NCI-H2196 (cell line): ENCODE results near the gene VTI1A.

ENCODE experiments used
- DNase-seq: peaks from one replicate; lab custom pipeline; 2025; ENCODE audit not compliant: unreplicated experiment; lab: John Stamatoyannopoulos, UW

Gene VTI1A

GRCh38 chr10:112821663-112822062 lies 374.6 kb downstream of the VTI1A start:
- no peak for DNase-seq

GRCh38 chr10:112823007-112823406 lies 376.0 kb downstream of the VTI1A start:
- DNase-seq, result no peak

GRCh38 chr10:112823604-112824003 lies 376.6 kb downstream of the VTI1A start:
- no peak for DNase-seq

GRCh38 chr10:112826018-112826697 lies 379.1 kb downstream of the VTI1A start:
- DNase-seq, result no peak

GRCh38 chr10:112827086-112827485 lies 380.1 kb downstream of the VTI1A start:
- DNase-seq, result no peak

GRCh38 chr10:112827951-112828350 lies 380.9 kb downstream of the VTI1A start:
- no peak for DNase-seq

GRCh38 chr10:112831859-112832258 lies 384.8 kb downstream of the VTI1A start:
- DNase-seq, result no peak

GRCh38 chr10:112832361-112832878 lies 385.4 kb downstream of the VTI1A start:
- no peak for DNase-seq

GRCh38 chr10:112832959-112833358 lies 385.9 kb downstream of the VTI1A start:
- DNase-seq, result no peak

GRCh38 chr10:112834751-112835181 lies 387.8 kb downstream of the VTI1A start:
- DNase-seq, result no peak

DNA sequence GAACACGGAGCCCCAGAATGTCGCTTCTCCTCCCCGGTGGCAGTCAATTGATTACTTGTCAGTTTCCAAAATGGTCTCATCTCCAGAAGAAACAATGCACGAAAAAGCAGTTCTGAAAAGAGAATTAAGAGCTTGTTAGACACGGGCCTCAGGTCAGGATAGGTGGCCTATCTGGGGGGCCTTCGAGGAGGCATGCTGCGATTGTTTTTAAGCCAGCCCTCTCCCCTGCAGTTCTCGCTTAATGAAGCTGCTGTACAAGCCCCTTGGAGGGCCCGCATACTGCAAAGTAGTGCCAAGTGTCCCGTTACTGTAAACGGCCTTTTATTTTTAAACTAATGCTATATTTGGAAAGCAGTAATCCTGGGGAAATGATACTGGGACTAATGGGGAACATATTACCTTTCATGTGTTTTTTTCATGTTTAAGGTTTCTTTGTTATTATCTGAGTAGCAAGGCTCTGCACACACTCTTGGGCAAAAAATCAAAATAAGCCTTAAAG lies 388.3 kb downstream of the VTI1A start:
- DNase-seq, result no peak

- DNase-seq, result no peak
Measured at GRCh38 chr10:112835944-112836451, 389.0 kb downstream of the VTI1A start.

DNA sequence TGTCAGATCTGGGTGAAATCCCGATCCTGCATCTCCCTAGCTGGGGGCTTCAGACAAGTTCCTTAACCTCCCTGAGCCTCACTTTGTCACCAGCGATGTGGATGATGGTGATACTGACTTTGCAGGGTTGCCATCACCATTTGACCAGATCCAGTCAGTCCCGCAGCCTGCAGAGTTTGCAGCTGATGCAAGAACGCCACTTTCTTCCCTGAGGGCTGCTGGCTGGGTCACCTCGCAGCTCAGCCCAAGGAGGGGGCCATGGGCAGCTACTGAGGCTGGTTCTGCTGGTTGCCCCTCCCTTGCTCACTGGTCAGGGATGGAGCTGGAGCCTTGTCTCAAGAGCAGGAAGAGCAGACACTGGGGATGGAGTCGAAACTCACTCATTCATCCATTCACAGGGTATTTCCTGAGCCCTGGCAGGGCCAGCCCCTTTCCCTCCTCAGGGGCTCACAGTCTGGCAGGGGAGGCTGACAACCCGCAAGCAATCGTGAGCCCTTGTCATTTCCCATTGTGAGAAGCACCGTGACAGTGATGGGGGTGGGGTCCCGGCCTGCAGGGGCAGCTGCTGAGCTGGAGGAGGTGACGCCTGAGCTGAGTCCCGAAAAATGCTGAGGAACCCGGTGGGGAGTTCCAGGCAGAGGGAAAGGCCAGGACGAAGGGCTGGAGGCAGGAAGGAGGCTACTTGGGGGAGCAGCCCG lies 391.9 kb downstream of the VTI1A start:
- no peak for DNase-seq

DNA sequence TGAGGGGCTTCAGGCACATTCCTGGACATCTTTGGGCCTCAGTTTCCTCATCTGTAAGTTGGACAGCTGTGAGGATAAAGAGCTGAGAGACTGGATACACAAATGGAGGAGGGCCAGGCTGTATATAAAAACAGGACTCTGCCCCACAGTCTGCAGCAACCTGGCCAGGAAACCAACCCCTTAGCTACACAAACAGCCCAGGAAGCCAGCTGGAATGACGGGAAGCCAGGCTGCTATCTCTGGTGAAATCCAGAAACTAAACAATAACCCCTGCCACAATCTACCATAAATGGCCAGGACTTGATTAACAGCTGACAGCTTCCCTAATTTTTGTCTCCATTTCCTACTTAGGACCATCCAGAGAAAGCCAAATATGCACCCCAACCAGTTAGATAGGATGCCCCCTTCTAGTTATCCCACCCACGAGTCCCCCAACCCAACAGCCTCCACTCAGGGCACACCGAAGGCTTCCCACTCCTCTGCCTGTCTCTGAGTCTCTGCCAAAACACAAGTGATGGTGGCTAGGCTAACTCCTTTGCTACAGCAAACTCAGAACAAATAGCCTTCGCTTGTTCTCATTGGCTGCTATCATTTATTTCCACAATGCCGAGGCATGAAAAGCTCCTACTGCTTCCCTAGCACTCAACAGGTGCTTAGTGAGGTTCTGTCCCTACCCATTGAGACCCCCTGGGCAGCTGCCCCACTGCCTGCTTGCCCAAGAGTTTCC lies 393.1 kb downstream of the VTI1A start:
- no peak for DNase-seq

GRCh38 chr10:112841549-112841948 lies 394.5 kb downstream of the VTI1A start:
- no peak for DNase-seq

DNA sequence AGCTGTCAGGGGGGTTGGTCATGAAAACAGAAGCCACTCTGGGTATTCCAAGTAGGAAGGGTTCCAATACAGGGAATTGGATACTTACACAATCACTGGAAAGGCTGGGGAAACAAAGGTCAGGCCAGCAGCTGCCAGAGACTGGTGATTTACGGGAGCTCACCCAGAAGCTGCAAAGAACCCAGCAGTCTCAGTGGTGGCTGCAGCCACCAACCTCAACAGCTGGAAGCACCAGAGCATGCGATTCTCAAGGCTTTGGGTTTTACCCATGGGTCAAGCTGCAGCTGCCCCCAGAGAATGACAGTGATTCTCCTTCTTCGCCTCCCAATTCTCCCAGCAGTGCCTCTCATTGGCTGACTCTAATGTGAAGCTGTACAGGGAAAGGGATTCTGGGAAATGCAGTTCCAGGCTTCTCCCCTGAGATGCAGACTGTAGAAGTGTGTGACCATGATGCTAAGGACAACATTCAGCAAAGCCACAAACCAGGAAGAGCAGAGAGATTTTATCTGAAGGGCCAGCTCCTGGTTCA lies 395.9 kb downstream of the VTI1A start:
- peak; percentile 22 for DNase-seq

- DNase-seq, result no peak
Measured at GRCh38 chr10:112843623-112844022, 396.6 kb downstream of the VTI1A start.

DNA sequence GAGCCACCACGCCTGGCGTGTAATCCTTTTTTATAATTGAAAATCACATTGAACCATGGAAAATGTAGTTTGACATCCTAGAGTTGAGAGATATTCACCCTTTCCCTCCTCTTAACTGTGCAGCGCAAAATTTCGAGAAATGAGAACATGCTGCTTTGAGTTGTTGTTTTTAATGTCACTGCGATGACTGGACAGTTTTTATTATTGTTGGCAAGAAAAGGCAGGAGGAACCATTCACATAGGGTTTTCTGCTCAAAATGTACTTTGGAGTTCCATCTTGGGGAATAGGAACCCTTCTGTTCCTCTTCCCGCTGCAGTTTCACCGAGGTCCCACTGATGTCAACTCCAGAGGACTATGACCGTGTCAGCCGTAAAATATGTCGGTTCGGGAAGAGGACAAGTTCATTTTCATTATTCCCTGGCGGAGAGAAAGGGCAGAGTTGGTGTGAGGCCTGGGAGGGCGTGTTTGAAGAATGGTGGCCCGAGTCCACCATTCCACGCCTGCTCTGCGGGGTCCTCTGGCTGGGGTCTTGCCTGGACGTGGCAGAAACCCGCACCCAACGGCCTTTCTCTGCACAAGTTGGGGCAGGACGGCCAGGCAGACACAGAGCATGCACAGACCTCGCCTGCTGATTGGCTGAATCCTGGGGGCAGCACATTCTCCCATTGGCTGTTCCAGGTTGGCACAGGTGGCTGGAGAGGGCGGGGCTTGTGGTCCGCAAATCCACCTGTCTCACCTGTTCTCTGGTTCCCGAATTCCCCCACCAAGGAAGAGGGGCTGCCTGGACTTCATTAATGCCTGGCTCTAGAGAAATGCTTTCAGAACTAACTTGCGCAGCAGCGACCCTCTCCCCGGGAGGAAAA lies 397.9 kb downstream of the VTI1A start:
- no peak for DNase-seq

- DNase-seq, result no peak
Measured at GRCh38 chr10:112847778-112848177, 400.8 kb downstream of the VTI1A start.

- DNase-seq, result no peak
Measured at GRCh38 chr10:112848228-112848627, 401.2 kb downstream of the VTI1A start.
